WTC11 (cell line): ENCODE results near the gene MIER2. TPM values are rescaled to one million over a fixed set of nuclear protein-coding genes. Genes with fewer than 3 reads are reported as not detected.
"Not testable (repeated sequence)": the region's sequence is repeated elsewhere in the genome, so short reads cannot be mapped to it uniquely, and the experiment has no call there.

ENCODE experiments used
- ATAC-seq: fragments of 200-7000 bp; cut with Tn5 transposase; 2 replicates; pipeline ENCODE4 v1.10.0; 2021; ENCODE audit warnings: mild to moderate bottlenecking, moderate library complexity
- CTCF ChIA-PET: fragments of 300-600 bp; sonication (Branson Sonifier 250); formaldehyde crosslinking; loops from one replicate; lab custom pipeline; 2021; ENCODE audit warnings: antibody characterized with exemption; lab: Charles Lee
- POLR2A ChIA-PET: fragments of 350-600 bp; sonication (Branson Sonifier 250); formaldehyde crosslinking; loops from one replicate; lab custom pipeline; 2021; ENCODE audit warnings: antibody characterized with exemption; lab: Charles Lee
- DNase-seq: peaks from one replicate; pipeline ENCODE4 v3.0.0; 2021; ENCODE audit warnings: low spot score
- H3K27ac Mint-ChIP-seq: 2 replicates; pipeline ENCODE4 v1.8.0; 2021; ENCODE audit warnings: mixed read lengths
- H3K27me3 Mint-ChIP-seq: 2 replicates; pipeline ENCODE4 v1.8.0; 2021; ENCODE audit warnings: low read depth, mild to moderate bottlenecking, moderate library complexity, mixed read lengths
- H3K36me3 Mint-ChIP-seq: 2 replicates; pipeline ENCODE4 v1.8.0; 2021; ENCODE audit warnings: mixed read lengths
- H3K4me1 Mint-ChIP-seq: 2 replicates; pipeline ENCODE4 v1.8.0; 2022; ENCODE audit warnings: mixed read lengths
- H3K4me3 Mint-ChIP-seq: 2 replicates; pipeline ENCODE4 v1.8.0; 2021; ENCODE audit warnings: mild to moderate bottlenecking, moderate library complexity, mixed read lengths
- H3K9me3 Mint-ChIP-seq: 2 replicates; pipeline ENCODE4 v1.8.0; 2021; ENCODE audit warnings: mixed read lengths
- GABPB1 ChIP-seq: sonication (generic); formaldehyde crosslinking; IDR thresholded peaks from 2 replicates; pipeline ENCODE4 v1.8.1; 2023; ENCODE audit warnings: mild to moderate bottlenecking, missing genetic modification reagents
- IRF2 ChIP-seq: sonication (generic); formaldehyde crosslinking; IDR thresholded peaks from 2 replicates; pipeline ENCODE4 v1.8.0; 2022; ENCODE audit warnings: low read depth, missing genetic modification reagents, borderline replicate concordance
- JUN ChIP-seq: sonication (generic); formaldehyde crosslinking; IDR thresholded peaks from 2 replicates; pipeline ENCODE4 v1.8.0; 2023; ENCODE audit warnings: mild to moderate bottlenecking, missing genetic modification reagents
- KAT7 ChIP-seq: sonication (generic); formaldehyde crosslinking; IDR thresholded peaks from 2 replicates; pipeline ENCODE4 v1.8.1; 2023; ENCODE audit warnings: missing genetic modification reagents, mild to moderate bottlenecking, borderline replicate concordance
- NR2C2 ChIP-seq: sonication (generic); formaldehyde crosslinking; IDR thresholded peaks from 2 replicates; pipeline ENCODE4 v1.8.0; 2022; ENCODE audit warnings: mild to moderate bottlenecking, missing genetic modification reagents
- NR3C1 ChIP-seq: sonication (generic); formaldehyde crosslinking; conservative IDR thresholded peaks from 2 replicates; pipeline ENCODE4 v1.8.1; 2023; ENCODE audit warnings: low read depth, mild to moderate bottlenecking, missing genetic modification reagents
- RORB ChIP-seq: fragments of 250-450 bp; sonication (Bioruptor Pico); IDR thresholded peaks from 2 replicates; pipeline ENCODE4 v1.9.0; 2021; ENCODE audit warnings: mild to moderate bottlenecking
- SOX15 ChIP-seq: fragments of 250-450 bp; sonication (Bioruptor Pico); IDR thresholded peaks from 2 replicates; pipeline ENCODE4 v1.9.0; 2021; ENCODE audit warnings: mild to moderate bottlenecking
- SP1 ChIP-seq: sonication (generic); formaldehyde crosslinking; conservative IDR thresholded peaks from 2 replicates; pipeline ENCODE4 v1.8.1; 2022; ENCODE audit warnings: missing genetic modification reagents
- ZNF232 ChIP-seq: sonication (generic); formaldehyde crosslinking; IDR thresholded peaks from 2 replicates; pipeline ENCODE4 v1.8.0; 2022; ENCODE audit warnings: mild to moderate bottlenecking, missing genetic modification reagents
- ZNF416 ChIP-seq: fragments of 250-450 bp; sonication (Bioruptor Pico); IDR thresholded peaks from 2 replicates; pipeline ENCODE4 v1.9.0; 2021; ENCODE audit warnings: mild to moderate bottlenecking, inconsistent platforms
- total RNA-seq: library from RNA; stranded (reverse); gene quantifications from 3 replicates; pipeline ENCODE4 v1.2.3, GENCODE V29; 2021
- TF ChIP-seq, protein P1 (sequence below): sonication (generic); formaldehyde crosslinking; IDR thresholded peaks from 2 replicates; pipeline ENCODE4 v1.8.1; 2023; ENCODE audit warnings: mild to moderate bottlenecking, moderate library complexity, missing genetic modification reagents
- TF ChIP-seq, protein P2 (sequence below): fragments of 250-450 bp; sonication (Bioruptor Pico); IDR thresholded peaks from 2 replicates; pipeline ENCODE4 v1.9.0; 2021; ENCODE audit warnings: moderate library complexity, mild to moderate bottlenecking, inconsistent platforms, borderline replicate concordance
- TF ChIP-seq, protein P3 (sequence below): sonication (generic); formaldehyde crosslinking; IDR thresholded peaks from 2 replicates; pipeline ENCODE4 v1.8.1; 2023; ENCODE audit warnings: mild to moderate bottlenecking, missing genetic modification reagents, borderline replicate concordance
- TF ChIP-seq, protein P4 (sequence below): sonication (generic); formaldehyde crosslinking; IDR thresholded peaks from 2 replicates; pipeline ENCODE4 v1.8.1; 2022; ENCODE audit warnings: mild to moderate bottlenecking, moderate library complexity, missing genetic modification reagents
- TF ChIP-seq, protein P5 (sequence below): sonication (generic); formaldehyde crosslinking; conservative IDR thresholded peaks from 2 replicates; pipeline ENCODE4 v1.8.1; 2022; ENCODE audit warnings: mild to moderate bottlenecking, missing genetic modification reagents

MIER2 gene
- total RNA-seq, 1 experiment from 2014 or later, result 56.3 TPM

DNA sequence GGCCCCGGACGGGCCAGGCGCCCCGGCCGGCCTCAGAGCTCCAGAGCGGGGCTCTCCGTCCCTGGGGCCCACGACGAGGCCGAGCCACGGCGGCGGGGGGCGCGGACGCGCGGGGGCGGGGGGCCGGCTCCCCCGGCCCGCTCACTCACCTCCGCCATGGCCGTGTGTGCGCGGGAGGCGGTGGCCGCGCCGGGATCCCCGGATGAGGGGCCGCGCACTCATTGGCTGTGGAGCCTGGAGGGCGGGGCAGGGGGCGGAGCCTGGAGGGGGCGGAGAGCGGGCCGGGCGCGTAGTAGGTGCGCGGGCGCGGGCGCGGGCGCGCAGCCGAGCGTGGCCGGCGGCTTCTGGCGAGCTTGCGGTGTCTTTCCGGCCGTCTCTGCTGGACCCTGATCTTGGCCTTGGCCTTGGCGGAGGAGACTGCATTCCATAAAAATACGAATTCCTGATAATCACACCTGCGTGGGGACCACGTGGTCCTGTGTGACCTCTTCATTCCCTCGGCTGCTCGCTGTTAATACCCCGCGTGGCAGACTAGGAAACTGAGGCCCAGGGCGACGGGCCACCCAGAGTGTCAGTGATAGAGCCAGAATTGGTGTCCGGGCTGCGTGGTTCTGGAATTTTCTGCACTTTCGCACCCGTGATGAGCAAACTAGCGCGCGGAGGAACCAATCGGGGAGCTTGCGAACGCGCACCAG, at the start of gene MIER2 (continued):
- TF ChIP-seq GABPB1 (no peak), IRF2 (CRISPR knock-in tag) (no peak)
- TF ChIP-seq, protein P1, sequence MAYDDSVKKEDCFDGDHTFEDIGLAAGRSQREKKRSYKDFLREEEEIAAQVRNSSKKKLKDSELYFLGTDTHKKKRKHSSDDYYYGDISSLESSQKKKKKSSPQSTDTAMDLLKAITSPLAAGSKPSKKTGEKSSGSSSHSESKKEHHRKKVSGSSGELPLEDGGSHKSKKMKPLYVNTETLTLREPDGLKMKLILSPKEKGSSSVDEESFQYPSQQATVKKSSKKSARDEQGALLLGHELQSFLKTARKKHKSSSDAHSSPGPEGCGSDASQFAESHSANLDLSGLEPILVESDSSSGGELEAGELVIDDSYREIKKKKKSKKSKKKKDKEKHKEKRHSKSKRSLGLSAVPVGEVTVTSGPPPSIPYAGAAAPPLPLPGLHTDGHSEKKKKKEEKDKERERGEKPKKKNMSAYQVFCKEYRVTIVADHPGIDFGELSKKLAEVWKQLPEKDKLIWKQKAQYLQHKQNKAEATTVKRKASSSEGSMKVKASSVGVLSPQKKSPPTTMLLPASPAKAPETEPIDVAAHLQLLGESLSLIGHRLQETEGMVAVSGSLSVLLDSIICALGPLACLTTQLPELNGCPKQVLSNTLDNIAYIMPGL (CRISPR knock-in tag), result no peak
- TF ChIP-seq, protein P2, sequence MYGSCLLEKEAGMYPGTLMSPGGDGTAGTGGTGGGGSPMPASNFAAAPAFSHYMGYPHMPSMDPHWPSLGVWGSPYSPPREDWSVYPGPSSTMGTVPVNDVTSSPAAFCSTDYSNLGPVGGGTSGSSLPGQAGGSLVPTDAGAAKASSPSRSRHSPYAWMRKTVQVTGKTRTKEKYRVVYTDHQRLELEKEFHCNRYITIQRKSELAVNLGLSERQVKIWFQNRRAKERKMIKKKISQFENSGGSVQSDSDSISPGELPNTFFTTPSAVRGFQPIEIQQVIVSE (CRISPR knock-in tag), result no peak

DNA sequence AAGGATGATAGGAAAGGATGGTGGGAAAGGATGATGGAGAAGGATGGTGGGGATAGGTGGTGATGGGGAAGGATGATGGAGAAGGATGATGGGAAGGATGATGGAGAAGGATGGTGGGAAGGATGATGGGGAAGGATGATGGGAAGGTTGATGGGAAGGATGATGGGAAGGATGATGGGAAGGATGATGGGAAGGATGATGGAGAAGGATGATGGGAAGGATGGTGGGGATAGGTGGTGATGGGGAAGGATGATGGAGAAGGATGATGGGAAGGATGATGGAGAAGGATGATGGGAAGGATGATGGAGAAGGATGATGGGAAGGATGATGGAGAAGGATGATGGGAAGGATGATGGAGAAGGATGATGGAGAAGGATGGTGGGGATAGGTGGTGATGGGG, 49.0 kb upstream of the MIER2 start:
- POLR2A ChIA-PET, H3K4me3 Mint-ChIP-seq, H3K36me3 Mint-ChIP-seq, DNase-seq, H3K27me3 Mint-ChIP-seq, ATAC-seq, H3K27ac Mint-ChIP-seq, CTCF ChIA-PET, H3K4me1 Mint-ChIP-seq: not testable (repeated sequence)
- H3K9me3 Mint-ChIP-seq, result peaks cover 19% of the 10 kb centered on the region

DNA sequence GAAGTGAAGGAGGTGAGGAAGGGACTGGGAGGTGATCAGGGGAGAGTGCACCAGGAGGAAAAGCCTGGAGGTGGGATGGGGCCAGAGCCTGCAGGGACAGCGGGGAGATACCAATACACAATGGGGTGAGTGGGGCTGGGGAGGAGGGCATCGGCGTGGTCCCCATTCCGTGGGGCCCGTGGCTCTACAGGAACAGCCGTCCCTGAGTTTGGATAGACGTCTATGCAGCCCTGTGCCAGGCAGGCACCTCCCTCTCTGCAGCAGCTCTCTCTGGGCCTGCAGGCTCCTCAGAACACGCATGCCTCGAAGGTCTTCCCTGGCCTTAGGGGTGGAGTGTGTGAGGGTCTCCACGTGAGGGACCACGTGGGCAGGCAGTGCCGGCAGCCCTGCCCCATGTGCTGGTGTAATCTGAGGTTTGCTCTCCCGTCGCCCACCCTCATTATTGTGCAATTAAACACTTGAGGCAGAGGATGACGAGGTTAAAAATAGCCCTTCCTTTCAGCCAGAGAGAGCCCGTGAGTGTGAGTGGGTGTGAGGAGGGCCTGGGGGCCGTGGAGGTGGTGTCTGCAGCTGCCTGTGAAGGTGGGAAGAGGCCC, 47.9 kb upstream of the MIER2 start:
- Mint-ChIP-seq H3K9me3 (peaks cover 19% of the 10 kb centered on the region), H3K27ac (no peak overlapping the region), H3K4me3 (no peak overlapping the region), H3K4me1 (peaks cover 3% of the 10 kb centered on the region), H3K27me3 (peaks cover 8% of the 10 kb centered on the region), H3K36me3 (peaks cover 9% of the 10 kb centered on the region)
- DNase-seq (no peak), ATAC-seq (no peak)
- ChIA-PET POLR2A (no interaction called here), CTCF (interaction anchor here (1.1 kb wide), 1 partner anchor 118 kb away, joined by 4 read pairs; no protein-coding TSS in a partner anchor)
- TF ChIP-seq ZNF232 (no peak), KAT7 (CRISPR knock-in tag) (no peak)

DNA sequence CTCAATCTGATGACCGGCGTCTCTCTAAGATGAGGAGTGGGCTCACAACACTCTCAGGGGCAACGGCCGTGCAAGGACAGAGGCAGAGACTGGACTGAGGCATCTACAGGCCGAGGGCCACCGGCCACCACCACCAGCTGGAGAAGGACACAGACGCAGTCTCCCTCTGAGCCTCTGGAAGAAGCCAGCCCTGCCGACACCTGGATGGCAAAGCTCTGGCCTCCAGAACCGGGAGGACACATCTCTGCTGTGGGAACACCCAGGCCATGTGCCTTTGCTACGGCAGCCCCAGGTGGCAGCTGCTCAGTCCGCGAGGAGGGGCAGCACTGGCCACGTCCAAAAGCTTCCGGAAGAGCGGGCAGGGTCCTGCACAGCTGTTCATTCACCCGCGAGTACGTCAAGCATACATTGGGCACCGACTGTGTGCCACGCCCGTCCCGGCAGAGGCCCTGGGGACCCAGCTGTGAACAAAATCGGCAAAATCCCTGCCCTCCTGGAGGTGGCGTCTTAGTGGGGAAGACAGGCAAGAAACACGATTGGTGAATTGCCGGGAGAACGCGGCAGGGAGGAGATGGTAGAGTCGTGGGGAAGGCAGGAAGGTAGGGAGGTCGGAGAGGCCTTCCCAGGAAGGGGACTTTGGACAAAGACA, 47.3 kb upstream of the MIER2 start:
- ChIA-PET POLR2A (no interaction called here), CTCF (interaction anchor here (0.7 to 1.1 kb wide), 2 partner anchors 13 to 119 kb away, joined by 3 to 4 read pairs; no protein-coding TSS in a partner anchor)
- Mint-ChIP-seq H3K27ac (no peak overlapping the region), H3K27me3 (peaks cover 9% of the 10 kb centered on the region), H3K36me3 (peaks cover 9% of the 10 kb centered on the region), H3K4me1 (peaks cover 7% of the 10 kb centered on the region), H3K9me3 (peaks cover 19% of the 10 kb centered on the region), H3K4me3 (no peak overlapping the region)
- no peak for ATAC-seq
- DNase-seq, result no peak
- TF ChIP-seq, protein P3, sequence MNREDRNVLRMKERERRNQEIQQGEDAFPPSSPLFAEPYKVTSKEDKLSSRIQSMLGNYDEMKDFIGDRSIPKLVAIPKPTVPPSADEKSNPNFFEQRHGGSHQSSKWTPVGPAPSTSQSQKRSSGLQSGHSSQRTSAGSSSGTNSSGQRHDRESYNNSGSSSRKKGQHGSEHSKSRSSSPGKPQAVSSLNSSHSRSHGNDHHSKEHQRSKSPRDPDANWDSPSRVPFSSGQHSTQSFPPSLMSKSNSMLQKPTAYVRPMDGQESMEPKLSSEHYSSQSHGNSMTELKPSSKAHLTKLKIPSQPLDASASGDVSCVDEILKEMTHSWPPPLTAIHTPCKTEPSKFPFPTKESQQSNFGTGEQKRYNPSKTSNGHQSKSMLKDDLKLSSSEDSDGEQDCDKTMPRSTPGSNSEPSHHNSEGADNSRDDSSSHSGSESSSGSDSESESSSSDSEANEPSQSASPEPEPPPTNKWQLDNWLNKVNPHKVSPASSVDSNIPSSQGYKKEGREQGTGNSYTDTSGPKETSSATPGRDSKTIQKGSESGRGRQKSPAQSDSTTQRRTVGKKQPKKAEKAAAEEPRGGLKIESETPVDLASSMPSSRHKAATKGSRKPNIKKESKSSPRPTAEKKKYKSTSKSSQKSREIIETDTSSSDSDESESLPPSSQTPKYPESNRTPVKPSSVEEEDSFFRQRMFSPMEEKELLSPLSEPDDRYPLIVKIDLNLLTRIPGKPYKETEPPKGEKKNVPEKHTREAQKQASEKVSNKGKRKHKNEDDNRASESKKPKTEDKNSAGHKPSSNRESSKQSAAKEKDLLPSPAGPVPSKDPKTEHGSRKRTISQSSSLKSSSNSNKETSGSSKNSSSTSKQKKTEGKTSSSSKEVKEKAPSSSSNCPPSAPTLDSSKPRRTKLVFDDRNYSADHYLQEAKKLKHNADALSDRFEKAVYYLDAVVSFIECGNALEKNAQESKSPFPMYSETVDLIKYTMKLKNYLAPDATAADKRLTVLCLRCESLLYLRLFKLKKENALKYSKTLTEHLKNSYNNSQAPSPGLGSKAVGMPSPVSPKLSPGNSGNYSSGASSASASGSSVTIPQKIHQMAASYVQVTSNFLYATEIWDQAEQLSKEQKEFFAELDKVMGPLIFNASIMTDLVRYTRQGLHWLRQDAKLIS (CRISPR knock-in tag), result no peak

DNA sequence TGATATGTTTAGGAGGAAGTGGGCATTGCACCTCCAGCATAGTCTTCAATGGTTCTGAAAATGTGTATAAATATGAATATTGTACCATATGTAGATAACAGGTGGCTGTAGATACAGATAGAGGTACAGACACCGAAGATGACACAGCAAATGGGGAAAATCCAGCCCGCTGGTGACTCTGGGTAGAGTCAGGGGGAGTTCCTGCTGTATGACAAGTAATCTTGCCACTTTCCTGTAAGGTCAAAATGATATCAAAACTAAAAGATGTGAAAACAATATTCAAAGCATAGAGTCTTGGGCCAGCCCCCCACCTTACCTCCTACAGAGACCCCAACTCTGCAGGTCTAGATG, 46.6 kb upstream of the MIER2 start:
- ATAC-seq, result no peak
- Mint-ChIP-seq H3K36me3 (peaks cover 9% of the 10 kb centered on the region), H3K4me1 (peaks cover 14% of the 10 kb centered on the region), H3K27ac (no peak overlapping the region), H3K9me3 (peaks cover 19% of the 10 kb centered on the region), H3K27me3 (peaks cover 7% of the 10 kb centered on the region), H3K4me3 (no peak overlapping the region)
- POLR2A ChIA-PET, result no interaction called here
- no peak for TF ChIP-seq ZNF416
- no peak for TF ChIP-seq NR3C1 (CRISPR knock-in tag)
- TF ChIP-seq IRF2 (CRISPR knock-in tag), result no peak
- TF ChIP-seq SP1 (CRISPR knock-in tag), result no peak
- TF ChIP-seq JUN (CRISPR knock-in tag), result no peak
- TF ChIP-seq, protein P4, sequence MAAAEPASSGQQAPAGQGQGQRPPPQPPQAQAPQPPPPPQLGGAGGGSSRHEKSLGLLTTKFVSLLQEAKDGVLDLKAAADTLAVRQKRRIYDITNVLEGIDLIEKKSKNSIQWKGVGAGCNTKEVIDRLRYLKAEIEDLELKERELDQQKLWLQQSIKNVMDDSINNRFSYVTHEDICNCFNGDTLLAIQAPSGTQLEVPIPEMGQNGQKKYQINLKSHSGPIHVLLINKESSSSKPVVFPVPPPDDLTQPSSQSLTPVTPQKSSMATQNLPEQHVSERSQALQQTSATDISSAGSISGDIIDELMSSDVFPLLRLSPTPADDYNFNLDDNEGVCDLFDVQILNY (CRISPR knock-in tag), result no peak
- TF ChIP-seq, protein P5, sequence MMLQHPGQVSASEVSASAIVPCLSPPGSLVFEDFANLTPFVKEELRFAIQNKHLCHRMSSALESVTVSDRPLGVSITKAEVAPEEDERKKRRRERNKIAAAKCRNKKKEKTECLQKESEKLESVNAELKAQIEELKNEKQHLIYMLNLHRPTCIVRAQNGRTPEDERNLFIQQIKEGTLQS (CRISPR knock-in tag), result no peak
- TF ChIP-seq NR2C2, result no peak
- no peak for TF ChIP-seq RORB (CRISPR knock-in tag)
- TF ChIP-seq SOX15 (CRISPR knock-in tag), result no peak
- CTCF ChIA-PET, result no interaction called here
- DNase-seq, result no peak
